Measurements from ENCODE around the gene CDC6. TPM values are rescaled to one million over a fixed set of nuclear protein-coding genes. Genes with fewer than 3 reads are reported as not detected.
A peak's percentile ranks its signal among the peaks of the same experiment; 100 is the strongest.
"Not testable (repeated sequence)": the region's sequence is repeated elsewhere in the genome, so short reads cannot be mapped to it uniquely, and the experiment has no call there.

The CDC6 gene
- total RNA-seq, 2 experiments from 2014 or later: 95.6 to 95.7 TPM

GRCh38 chr17:40290629-40291280 lies 3.1 kb downstream of the CDC6 start:
- Mint-ChIP-seq H3K27ac (peak overlapping the region; percentile 49), H3K4me1 (ENCODE audit: low read depth) (peaks cover 44% of the 10 kb centered on the region), H3K27me3 (no peaks in the 10 kb centered on the region), H3K4me3 (peak overlapping the region; percentile 39), H3K36me3 (peaks cover 56% of the 10 kb centered on the region), H3K9me3 (no peaks in the 10 kb centered on the region)
- ChIA-PET CTCF (interaction anchor here (0.7 to 3.1 kb wide), 17 partner anchors 8 to 177 kb away, joined by 3 to 25 read pairs (median 3); partner anchors contain the start of gene WIPF2), POLR2A (interaction anchor here (1.6 kb wide), 1 partner anchor 26 kb away, joined by 4 read pairs; no protein-coding TSS in a partner anchor)
- intact Hi-C loops (cut with micrococcal nuclease): loop anchor here (1.0 kb wide), 1 partner anchor 88 kb away; no protein-coding TSS in a partner anchor
- peak; percentile 29 for DNase-seq

- H3K27me3 Mint-ChIP-seq: no peaks in the 10 kb centered on the region
- H3K4me1 Mint-ChIP-seq (ENCODE audit: low read depth): peaks cover 49% of the 10 kb centered on the region
- H3K4me3 Mint-ChIP-seq: no peak overlapping the region
- intact Hi-C loops (cut with micrococcal nuclease): no loop called here
- CTCF ChIA-PET: interaction anchor here (1.1 to 3.1 kb wide), 6 partner anchors 9 to 99 kb away, joined by 3 to 25 read pairs (median 4); no protein-coding TSS in a partner anchor
- POLR2A ChIA-PET: interaction anchor here (1.6 kb wide), 1 partner anchor 26 kb away, joined by 4 read pairs; no protein-coding TSS in a partner anchor
- no peak for DNase-seq
- H3K9me3 Mint-ChIP-seq: no peaks in the 10 kb centered on the region
- no peak overlapping the region for H3K27ac Mint-ChIP-seq
- H3K36me3 Mint-ChIP-seq: peaks cover 60% of the 10 kb centered on the region
These were observed 3.6 kb downstream of the CDC6 start for GRCh38 chr17:40291281-40291664.

- H3K27ac Mint-ChIP-seq: no peak overlapping the region
- ChIA-PET POLR2A (interaction anchor here (0.5 to 1.3 kb wide), 4 partner anchors 14 to 137 kb away, joined by 3 to 7 read pairs (median 4); no protein-coding TSS in a partner anchor), CTCF (interaction anchor here (0.6 to 3.0 kb wide), 8 partner anchors 24 to 275 kb away, joined by 3 to 14 read pairs (median 5); no protein-coding TSS in a partner anchor)
- peaks cover 66% of the 10 kb centered on the region for H3K36me3 Mint-ChIP-seq
- DNase-seq: no peak
- no peaks in the 10 kb centered on the region for H3K9me3 Mint-ChIP-seq
- peaks cover 36% of the 10 kb centered on the region for H3K4me1 Mint-ChIP-seq (ENCODE audit: low read depth)
- intact Hi-C loops (cut with micrococcal nuclease): no loop called here
- H3K27me3 Mint-ChIP-seq: no peaks in the 10 kb centered on the region
- no peak overlapping the region for H3K4me3 Mint-ChIP-seq
These were observed 5.7 kb downstream of the CDC6 start for GRCh38 chr17:40293363-40293762.

GRCh38 chr17:40295488-40296436 lies 8.1 kb downstream of the CDC6 start:
- CTCF ChIA-PET: interaction anchor here (0.8 to 3.0 kb wide), 9 partner anchors 7 to 183 kb away, joined by 3 to 14 read pairs (median 3); no protein-coding TSS in a partner anchor
- Mint-ChIP-seq H3K36me3 (peaks cover 61% of the 10 kb centered on the region), H3K27ac (no peak overlapping the region), H3K27me3 (no peaks in the 10 kb centered on the region), H3K9me3 (no peaks in the 10 kb centered on the region), H3K4me1 (ENCODE audit: low read depth) (peaks cover 20% of the 10 kb centered on the region), H3K4me3 (no peak overlapping the region)
- POLR2A ChIA-PET: interaction anchor here (1.5 to 2.2 kb wide), 2 partner anchors 11 to 21 kb away, joined by 6 to 7 read pairs; no protein-coding TSS in a partner anchor
- intact Hi-C loops (cut with micrococcal nuclease): no loop called here
- no peak for DNase-seq

GRCh38 chr17:40297511-40297910 lies 9.8 kb downstream of the CDC6 start:
- Mint-ChIP-seq H3K36me3 (peaks cover 66% of the 10 kb centered on the region), H3K9me3 (no peaks in the 10 kb centered on the region), H3K4me1 (ENCODE audit: low read depth) (peaks cover 12% of the 10 kb centered on the region), H3K27ac (no peak overlapping the region), H3K27me3 (no peaks in the 10 kb centered on the region), H3K4me3 (no peak overlapping the region)
- DNase-seq: no peak
- intact Hi-C loops (cut with micrococcal nuclease): no loop called here
- ChIA-PET CTCF (interaction anchor here (1.3 to 1.4 kb wide), 2 partner anchors 10 to 57 kb away, joined by 3 to 6 read pairs; no protein-coding TSS in a partner anchor), POLR2A (interaction anchor here (0.5 to 2.2 kb wide), 4 partner anchors 9 to 260 kb away, joined by 3 to 6 read pairs (median 5); no protein-coding TSS in a partner anchor)

- H3K9me3 Mint-ChIP-seq: no peaks in the 10 kb centered on the region
- no peaks in the 10 kb centered on the region for H3K27me3 Mint-ChIP-seq
- H3K36me3 Mint-ChIP-seq: peaks cover 71% of the 10 kb centered on the region
- CTCF ChIA-PET: interaction anchor here (1.1 to 3.0 kb wide), 6 partner anchors 8 to 64 kb away, joined by 3 to 24 read pairs (median 4); no protein-coding TSS in a partner anchor
- no peak overlapping the region for H3K4me3 Mint-ChIP-seq
- no peak for DNase-seq
- no peak overlapping the region for H3K27ac Mint-ChIP-seq
- H3K4me1 Mint-ChIP-seq (ENCODE audit: low read depth): peaks cover 19% of the 10 kb centered on the region
- POLR2A ChIA-PET: interaction anchor here (1.4 to 1.7 kb wide), 2 partner anchors 10 to 43 kb away, joined by 3 to 6 read pairs; no protein-coding TSS in a partner anchor
- intact Hi-C loops (cut with micrococcal nuclease): no loop called here
These were observed 11.0 kb downstream of the CDC6 start for GRCh38 chr17:40298726-40299125.

GRCh38 chr17:40299159-40299757 lies 11.6 kb downstream of the CDC6 start:
- H3K4me1 Mint-ChIP-seq (ENCODE audit: low read depth): peaks cover 22% of the 10 kb centered on the region
- H3K27me3 Mint-ChIP-seq; DNase-seq; intact Hi-C loops (cut with micrococcal nuclease); H3K9me3 Mint-ChIP-seq; H3K27ac Mint-ChIP-seq; H3K4me3 Mint-ChIP-seq: not testable (repeated sequence)
- CTCF ChIA-PET: interaction anchor here (0.6 to 6.4 kb wide), 11 partner anchors 8 to 64 kb away, joined by 3 to 50 read pairs (median 4); no protein-coding TSS in a partner anchor
- peaks cover 70% of the 10 kb centered on the region for H3K36me3 Mint-ChIP-seq
- POLR2A ChIA-PET: interaction anchor here (1.4 to 1.7 kb wide), 2 partner anchors 10 to 43 kb away, joined by 3 to 6 read pairs; no protein-coding TSS in a partner anchor

- DNase-seq: no peak
- CTCF ChIA-PET: interaction anchor here (0.5 to 8.8 kb wide), 9 partner anchors 11 to 231 kb away, joined by 3 to 241 read pairs (median 8); no protein-coding TSS in a partner anchor
- Mint-ChIP-seq H3K9me3 (no peaks in the 10 kb centered on the region), H3K27me3 (no peaks in the 10 kb centered on the region), H3K4me3 (no peak overlapping the region), H3K27ac (no peak overlapping the region), H3K36me3 (peaks cover 53% of the 10 kb centered on the region), H3K4me1 (ENCODE audit: low read depth) (peaks cover 16% of the 10 kb centered on the region)
- intact Hi-C loops (cut with micrococcal nuclease): no loop called here
- POLR2A ChIA-PET: interaction anchor here (1.0 kb wide), 1 partner anchor 16 kb away, joined by 3 read pairs; no protein-coding TSS in a partner anchor
These were observed 13.6 kb downstream of the CDC6 start for GRCh38 chr17:40301315-40301714.

- POLR2A ChIA-PET: interaction anchor here (1.5 kb wide), 2 partner anchors 12 to 51 kb away, joined by 3 to 4 read pairs; no protein-coding TSS in a partner anchor
- H3K27ac Mint-ChIP-seq: peak overlapping the region; percentile 36
- CTCF ChIA-PET: interaction anchor here (0.7 to 8.8 kb wide), 20 partner anchors 8 to 230 kb away, joined by 3 to 241 read pairs (median 6); no protein-coding TSS in a partner anchor
- H3K36me3 Mint-ChIP-seq: peaks cover 42% of the 10 kb centered on the region
- peak; percentile 46 for DNase-seq
- no peaks in the 10 kb centered on the region for H3K9me3 Mint-ChIP-seq
- intact Hi-C loops (cut with micrococcal nuclease): loop anchor here (1.0 kb wide), 1 partner anchor 52 kb away; no protein-coding TSS in a partner anchor
- no peak overlapping the region for H3K4me3 Mint-ChIP-seq
- H3K27me3 Mint-ChIP-seq: no peaks in the 10 kb centered on the region
- H3K4me1 Mint-ChIP-seq (ENCODE audit: low read depth): peaks cover 15% of the 10 kb centered on the region
These were observed 15.5 kb downstream of the CDC6 start for GRCh38 chr17:40303009-40303657.

- ChIA-PET CTCF (interaction anchor here (0.9 to 8.8 kb wide), 17 partner anchors 8 to 229 kb away, joined by 3 to 241 read pairs (median 6); no protein-coding TSS in a partner anchor), POLR2A (interaction anchor here (0.6 to 1.5 kb wide), 3 partner anchors 11 to 51 kb away, joined by 3 to 4 read pairs (median 3); no protein-coding TSS in a partner anchor)
- Mint-ChIP-seq H3K4me3 (no peak overlapping the region), H3K4me1 (ENCODE audit: low read depth) (peaks cover 15% of the 10 kb centered on the region), H3K27ac (no peak overlapping the region), H3K27me3 (no peaks in the 10 kb centered on the region), H3K36me3 (peaks cover 37% of the 10 kb centered on the region), H3K9me3 (no peaks in the 10 kb centered on the region)
- DNase-seq: no peak
- intact Hi-C loops (cut with micrococcal nuclease): loop anchor here (1.0 kb wide), 1 partner anchor 51 kb away; no protein-coding TSS in a partner anchor
These were observed 16.3 kb downstream of the CDC6 start for GRCh38 chr17:40303708-40304551.
